ENCODE results near the gene SLC26A1.
A peak's percentile ranks its signal among the peaks of the same experiment; 100 is the strongest.

The SLC26A1 gene

DNA sequence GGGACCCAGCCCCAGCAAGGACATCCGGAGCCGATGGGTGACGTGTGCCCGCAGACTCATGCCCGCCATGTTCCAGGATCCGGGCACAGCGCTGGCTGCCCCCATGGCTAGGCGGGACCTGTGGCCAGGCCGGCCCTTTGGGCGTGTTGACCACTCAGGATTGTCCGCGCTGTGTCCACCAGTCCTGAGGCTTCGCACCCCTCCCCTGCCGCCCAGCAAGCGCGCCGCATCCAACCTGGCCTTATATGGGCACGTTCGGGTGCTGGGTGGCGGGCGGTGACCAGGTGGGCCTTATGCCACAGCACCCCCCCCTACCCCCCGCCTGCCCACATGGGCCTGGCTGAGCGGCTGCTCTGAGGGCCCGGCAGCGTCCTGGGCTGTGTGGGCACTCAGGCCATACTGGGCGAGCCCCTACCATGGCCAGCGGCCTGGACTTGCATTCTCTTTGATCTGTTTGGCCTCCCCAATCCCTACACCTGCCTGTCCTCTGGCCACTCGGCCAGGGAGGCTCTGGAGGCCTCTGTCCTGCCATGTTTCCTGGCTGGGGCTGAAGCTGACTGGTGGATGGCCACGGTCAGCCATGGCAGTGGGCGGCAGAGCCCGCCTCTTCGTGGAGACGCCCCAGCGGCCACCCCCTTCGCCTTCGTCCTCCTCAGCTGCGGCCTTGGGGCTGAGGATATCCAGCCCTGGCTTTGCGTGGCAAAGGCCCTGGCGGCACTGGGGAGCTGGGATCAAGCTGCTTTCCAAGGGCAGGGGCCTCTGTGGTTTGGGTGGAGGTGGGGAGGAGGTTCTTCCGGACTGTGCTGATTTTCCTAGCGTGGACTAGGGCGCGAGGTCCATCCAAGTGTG is 20.2 kb upstream of the SLC26A1 start:
- no peak for DNase-seq (ENCODE audit: low read depth)
- TF ChIP-seq, protein P1, sequence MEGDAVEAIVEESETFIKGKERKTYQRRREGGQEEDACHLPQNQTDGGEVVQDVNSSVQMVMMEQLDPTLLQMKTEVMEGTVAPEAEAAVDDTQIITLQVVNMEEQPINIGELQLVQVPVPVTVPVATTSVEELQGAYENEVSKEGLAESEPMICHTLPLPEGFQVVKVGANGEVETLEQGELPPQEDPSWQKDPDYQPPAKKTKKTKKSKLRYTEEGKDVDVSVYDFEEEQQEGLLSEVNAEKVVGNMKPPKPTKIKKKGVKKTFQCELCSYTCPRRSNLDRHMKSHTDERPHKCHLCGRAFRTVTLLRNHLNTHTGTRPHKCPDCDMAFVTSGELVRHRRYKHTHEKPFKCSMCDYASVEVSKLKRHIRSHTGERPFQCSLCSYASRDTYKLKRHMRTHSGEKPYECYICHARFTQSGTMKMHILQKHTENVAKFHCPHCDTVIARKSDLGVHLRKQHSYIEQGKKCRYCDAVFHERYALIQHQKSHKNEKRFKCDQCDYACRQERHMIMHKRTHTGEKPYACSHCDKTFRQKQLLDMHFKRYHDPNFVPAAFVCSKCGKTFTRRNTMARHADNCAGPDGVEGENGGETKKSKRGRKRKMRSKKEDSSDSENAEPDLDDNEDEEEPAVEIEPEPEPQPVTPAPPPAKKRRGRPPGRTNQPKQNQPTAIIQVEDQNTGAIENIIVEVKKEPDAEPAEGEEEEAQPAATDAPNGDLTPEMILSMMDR (conservative IDR thresholded peaks at IDR 0.05; ENCODE audit: low read depth, low read length): no peak
- no peak overlapping the region for H3K4me3 ChIP-seq (ENCODE audit: low read length)

DNA sequence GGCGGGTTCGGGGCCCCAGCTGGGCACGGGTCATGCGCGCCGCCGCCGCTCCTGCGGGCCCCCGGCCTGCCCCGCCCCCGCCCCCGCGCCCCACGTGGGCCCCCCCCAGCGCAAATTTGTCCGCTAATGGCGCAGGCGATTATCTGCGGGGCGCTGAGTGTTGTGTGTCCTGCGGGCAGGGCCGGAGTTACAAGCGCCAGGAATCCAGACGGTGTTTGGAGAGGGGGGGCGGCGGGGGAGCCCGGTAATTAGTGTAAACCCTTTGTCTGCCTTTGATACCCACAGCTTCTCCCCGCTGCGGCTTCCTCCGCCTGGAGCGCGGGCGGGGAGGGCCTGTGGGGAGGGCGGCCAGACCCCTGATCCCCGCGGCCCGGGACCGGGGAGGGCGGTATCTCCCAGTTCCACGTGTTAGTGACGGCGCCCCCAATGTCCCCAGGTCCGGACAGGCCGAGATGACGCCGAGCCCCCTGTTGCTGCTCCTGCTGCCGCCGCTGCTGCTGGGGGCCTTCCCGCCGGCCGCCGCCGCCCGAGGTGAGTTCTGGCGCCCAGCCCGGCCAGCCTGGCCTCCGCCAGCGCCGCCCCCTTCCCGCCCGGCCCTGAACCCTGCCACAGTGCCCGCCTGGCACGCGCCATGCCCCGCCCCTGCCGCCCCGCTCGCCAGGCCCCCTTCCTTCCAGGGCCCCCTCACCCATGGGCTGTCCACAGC is 19.0 kb upstream of the SLC26A1 start:
- DNase-seq (ENCODE audit: low read depth): no peak
- H3K4me3 ChIP-seq (ENCODE audit: low read length): peak overlapping the region; percentile 57
- TF ChIP-seq, protein P1 (conservative IDR thresholded peaks at IDR 0.05; ENCODE audit: low read depth, low read length): no peak

DNA sequence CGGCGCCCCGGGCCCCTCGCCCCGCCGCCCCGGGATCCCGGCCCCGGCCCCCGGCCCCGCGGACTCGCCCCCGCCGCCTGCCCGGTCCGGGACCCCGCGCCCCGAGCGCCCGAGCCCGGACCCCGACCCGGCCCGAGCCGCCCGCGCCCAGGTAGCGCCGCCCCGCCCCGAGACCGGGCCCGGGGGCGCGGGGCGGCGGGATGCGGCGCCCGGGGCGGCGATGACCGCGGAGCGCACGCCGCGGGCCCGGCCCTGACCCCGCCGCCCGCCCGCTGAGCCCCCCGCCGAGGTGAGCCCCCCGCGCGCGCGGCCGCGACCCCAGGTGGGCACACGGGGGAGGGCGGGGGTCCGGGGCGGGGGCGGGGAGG is 18.4 kb upstream of the SLC26A1 start:
- H3K4me3 ChIP-seq (ENCODE audit: low read length): no peak overlapping the region
- TF ChIP-seq, protein P1 (conservative IDR thresholded peaks at IDR 0.05; ENCODE audit: low read depth, low read length): no peak

DNA sequence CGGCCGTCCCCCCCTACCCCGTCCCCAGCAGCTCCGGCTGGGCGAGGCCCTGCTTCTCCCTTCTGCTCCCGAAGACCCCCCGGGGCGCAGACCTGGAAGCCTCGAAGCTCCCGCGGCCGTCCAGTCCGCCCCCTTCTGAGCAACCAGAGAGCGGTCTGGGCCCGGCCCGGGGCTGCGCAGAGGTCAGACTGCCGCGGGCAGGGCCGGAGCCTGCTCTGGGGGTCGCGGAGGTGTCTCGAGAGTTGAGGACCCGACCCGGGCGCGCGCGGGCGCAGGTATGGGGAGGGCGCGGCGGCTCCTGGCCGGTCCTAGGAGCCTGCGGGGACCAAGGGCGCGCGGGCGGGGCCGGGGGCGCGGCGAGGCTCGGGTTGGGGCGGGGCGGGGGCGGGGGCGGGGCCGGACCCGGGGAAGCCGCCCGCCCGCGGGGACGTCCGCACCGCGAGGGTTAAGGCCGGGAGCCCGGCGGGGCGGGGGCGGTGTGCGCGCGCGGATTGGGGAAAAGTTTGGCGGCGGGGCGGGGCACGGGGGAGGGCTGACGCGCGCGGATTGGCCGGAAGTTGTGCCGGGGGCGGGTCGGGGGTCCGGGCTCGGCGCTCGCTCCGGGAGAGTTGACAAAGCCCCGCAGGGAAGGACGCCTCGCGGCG is 17.9 kb upstream of the SLC26A1 start, which contains the start of gene FGFRL1:
TSS of gene FGFRL1 (plus strand) at position 605 of the 644 bp plus-strand sequence. CDS start 860 bp downstream, outside the sequence.
- DNase-seq (ENCODE audit: low read depth): no peak
- TF ChIP-seq, protein P1 (conservative IDR thresholded peaks at IDR 0.05; ENCODE audit: low read depth, low read length): no peak

More for the DNA sequence above, 18.4 kb upstream of the SLC26A1 start:
- DNase-seq (ENCODE audit: low read depth): no peak

DNA sequence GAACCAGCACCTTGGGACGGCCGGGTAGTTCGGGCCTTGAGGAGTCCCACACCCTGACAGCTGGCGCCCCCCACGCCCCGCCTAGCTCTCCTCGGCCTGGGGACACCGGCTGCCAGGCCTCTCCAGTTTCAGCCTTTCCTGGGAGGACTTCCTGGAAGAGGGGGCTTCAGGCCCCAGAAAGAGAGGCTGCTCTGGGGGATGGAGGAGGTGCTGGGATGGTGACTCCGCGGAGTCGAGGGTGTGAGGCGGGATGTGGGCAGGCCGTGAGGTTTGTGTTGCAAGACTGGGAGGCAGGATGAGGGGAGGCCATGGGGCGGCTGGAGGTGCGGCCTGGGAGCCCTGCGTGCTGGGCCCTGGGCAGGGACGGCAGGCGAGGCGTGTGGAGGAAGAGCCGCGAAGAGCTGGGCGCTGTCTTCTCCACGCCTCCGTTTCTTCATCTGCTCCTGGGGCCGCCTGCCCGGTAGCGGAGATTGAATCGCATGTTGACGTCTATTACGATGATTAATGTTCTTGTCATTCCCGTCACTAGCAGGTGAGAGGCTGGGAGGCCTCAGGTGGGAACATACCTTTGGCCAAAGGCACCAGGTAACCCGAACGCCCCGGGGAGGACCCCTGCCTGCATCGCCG is 17.3 kb upstream of the SLC26A1 start:
- H3K4me3 ChIP-seq (ENCODE audit: low read length): peak overlapping the region; percentile 4
- TF ChIP-seq, protein P1 (conservative IDR thresholded peaks at IDR 0.05; ENCODE audit: low read depth, low read length): no peak
- DNase-seq (ENCODE audit: low read depth): no peak

More for the DNA sequence above, 17.9 kb upstream of the SLC26A1 start, which contains the start of gene FGFRL1:
- H3K4me3 ChIP-seq (ENCODE audit: low read length): peak within 1 kb of the TSS; percentile 57

DNA sequence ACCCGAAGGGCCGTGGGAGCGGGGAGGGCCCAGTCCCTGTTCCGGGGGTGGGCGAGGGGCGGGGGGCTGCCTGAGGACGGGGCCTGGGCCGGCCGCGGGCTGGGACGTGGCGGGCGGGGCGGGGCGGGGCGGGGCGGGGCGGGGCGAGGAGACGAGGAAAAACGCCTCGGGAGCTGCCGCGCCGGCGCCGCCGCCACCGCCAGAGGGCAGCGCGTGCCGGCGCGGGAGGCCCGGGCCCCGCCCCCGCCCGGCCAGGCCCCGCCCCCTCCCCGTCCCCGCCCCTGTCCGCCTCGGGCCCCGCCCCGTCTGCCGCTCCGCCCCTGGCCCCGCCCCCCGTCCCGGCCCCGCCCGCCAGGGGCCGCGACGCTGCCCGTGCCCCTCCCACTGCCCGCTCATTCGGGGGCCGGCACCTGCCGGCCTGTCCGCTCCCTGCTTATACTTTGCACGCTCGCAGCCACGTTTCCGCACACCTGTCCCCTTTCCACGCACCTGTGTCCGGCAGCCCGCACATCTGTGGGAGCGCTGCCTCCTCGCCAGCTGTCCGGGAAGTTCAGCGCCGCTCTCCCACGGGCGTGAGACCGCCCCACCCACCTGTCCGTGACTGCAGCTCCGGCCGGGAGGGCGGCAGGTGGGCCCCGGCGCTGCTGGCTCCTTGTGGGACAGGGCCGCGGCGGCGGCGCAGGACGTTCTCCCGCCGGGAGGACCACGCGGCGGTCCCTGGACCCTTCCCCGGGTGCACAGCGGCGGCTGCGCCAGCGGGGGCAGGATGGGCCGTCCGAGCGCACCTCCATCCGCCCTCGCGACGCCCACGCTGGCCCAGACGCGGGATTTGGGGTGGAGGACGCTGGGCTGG is 16.6 kb upstream of the SLC26A1 start:
- TF ChIP-seq, protein P1 (conservative IDR thresholded peaks at IDR 0.05; ENCODE audit: low read depth, low read length): no peak
- no peak for DNase-seq (ENCODE audit: low read depth)
- H3K4me3 ChIP-seq (ENCODE audit: low read length): peak overlapping the region; percentile 55
